Caco-2 (cell line): ENCODE data around the gene NAXD. TPM values are rescaled to one million over a fixed set of nuclear protein-coding genes. Genes with fewer than 3 reads are reported as not detected.

ENCODE experiments used
- BruUV-seq: library from RNA; stranded (reverse); fragments of 400-500 nt; replicated peaks from 2 replicates; lab custom pipeline; 2021; lab: Mats Ljungman, UMichigan
- CTCF ChIA-PET: fragments of 300-600 bp; sonication (Branson Sonifier 250); formaldehyde crosslinking; loops from one replicate; lab custom pipeline; 2022; ENCODE audit warnings: antibody characterized with exemption; lab: Charles Lee
- POLR2A ChIA-PET: fragments of 300-600 bp; sonication (Branson Sonifier 250); formaldehyde crosslinking; loops from one replicate; lab custom pipeline; 2022; ENCODE audit warnings: antibody characterized with exemption; lab: Charles Lee
- DNase-seq, 2 experiments: peaks; one replicate each; pipeline versions ENCODE4 v3.0.0 to v3.0.0-alpha.2; 2020 to 2022
- H3K27me3 ChIP-seq: replicated peaks from 2 replicates; pipeline ENCODE4 v1.6.0; 2011; ENCODE audit warnings: low read length; ENCODE audit not compliant: control insufficient read depth, insufficient read depth
- H3K36me3 ChIP-seq: 2 replicates; pipeline ENCODE4 v1.5.1; 2011; ENCODE audit warnings: low read length; ENCODE audit not compliant: control insufficient read depth, insufficient read depth
- H3K4me1 ChIP-seq: fragments of 250-450 bp; sonication (Bioruptor Pico); 2 replicates; pipeline ENCODE4 v1.5.1; 2020; ENCODE audit warnings: mild to moderate bottlenecking
- H3K4me3 ChIP-seq: 2 replicates; pipeline ENCODE4 v1.5.1; 2011; ENCODE audit warnings: low read depth, mild to moderate bottlenecking, control low read depth, low read length
- H3K9me3 ChIP-seq: fragments of 250-450 bp; sonication (Bioruptor Pico); 2 replicates; pipeline ENCODE4 v1.5.1; 2020; ENCODE audit warnings: mild to moderate bottlenecking, moderate library complexity
- H3K27ac Mint-ChIP-seq: one replicate; pipeline ENCODE4 v1.8.0; 2022; ENCODE audit warnings: mixed read lengths; ENCODE audit not compliant: unreplicated experiment
- H3K27me3 Mint-ChIP-seq: one replicate; pipeline ENCODE4 v1.8.0; 2022; ENCODE audit warnings: mixed read lengths; ENCODE audit not compliant: insufficient read depth, unreplicated experiment
- H3K36me3 Mint-ChIP-seq: one replicate; pipeline ENCODE4 v1.8.0; 2022; ENCODE audit warnings: mild to moderate bottlenecking, mixed read lengths; ENCODE audit not compliant: insufficient read depth, unreplicated experiment
- H3K4me1 Mint-ChIP-seq: one replicate; pipeline ENCODE4 v1.8.0; 2022; ENCODE audit warnings: low read depth, mixed read lengths; ENCODE audit not compliant: unreplicated experiment
- H3K4me3 Mint-ChIP-seq: one replicate; pipeline ENCODE4 v1.8.0; 2022; ENCODE audit warnings: mild to moderate bottlenecking, moderate library complexity, mixed read lengths; ENCODE audit not compliant: unreplicated experiment
- H3K9me3 Mint-ChIP-seq: one replicate; pipeline ENCODE4 v1.8.0; 2022; ENCODE audit warnings: mixed read lengths; ENCODE audit not compliant: unreplicated experiment
- intact Hi-C: fragments of 100-400 bp; cut with micrococcal nuclease; formaldehyde crosslinking; loops from one replicate; pipeline ENCODE4 v1.10.0; 2022; ENCODE audit not compliant: unreplicated experiment
- total RNA-seq: library from RNA; stranded (reverse); gene quantifications from 2 replicates; pipeline ENCODE4 v1.2.3, GENCODE V29; 2022
- TF ChIP-seq, protein P1 (sequence below), 2 experiments: fragments of 200-600 bp in 1 of 2; IDR thresholded peaks; 1 replicate in 1 of 2; 2 replicates in 1 of 2; pipeline versions ENCODE4 v1.5.1 to v1.8.0; 2011 to 2022; ENCODE audit warnings: antibody characterized with exemption in 1 of 2, control low read depth in 1 of 2, inconsistent platforms in 1 of 2, low read depth in 1 of 2, low read length in 1 of 2, mild to moderate bottlenecking in 1 of 2, moderate library complexity in 1 of 2; ENCODE audit not compliant: insufficient read depth in 1 of 2, severe bottlenecking in 1 of 2, unreplicated experiment in 1 of 2

Gene NAXD
- total RNA-seq, 1 experiment from 2014 or later = 51.5 TPM

DNA sequence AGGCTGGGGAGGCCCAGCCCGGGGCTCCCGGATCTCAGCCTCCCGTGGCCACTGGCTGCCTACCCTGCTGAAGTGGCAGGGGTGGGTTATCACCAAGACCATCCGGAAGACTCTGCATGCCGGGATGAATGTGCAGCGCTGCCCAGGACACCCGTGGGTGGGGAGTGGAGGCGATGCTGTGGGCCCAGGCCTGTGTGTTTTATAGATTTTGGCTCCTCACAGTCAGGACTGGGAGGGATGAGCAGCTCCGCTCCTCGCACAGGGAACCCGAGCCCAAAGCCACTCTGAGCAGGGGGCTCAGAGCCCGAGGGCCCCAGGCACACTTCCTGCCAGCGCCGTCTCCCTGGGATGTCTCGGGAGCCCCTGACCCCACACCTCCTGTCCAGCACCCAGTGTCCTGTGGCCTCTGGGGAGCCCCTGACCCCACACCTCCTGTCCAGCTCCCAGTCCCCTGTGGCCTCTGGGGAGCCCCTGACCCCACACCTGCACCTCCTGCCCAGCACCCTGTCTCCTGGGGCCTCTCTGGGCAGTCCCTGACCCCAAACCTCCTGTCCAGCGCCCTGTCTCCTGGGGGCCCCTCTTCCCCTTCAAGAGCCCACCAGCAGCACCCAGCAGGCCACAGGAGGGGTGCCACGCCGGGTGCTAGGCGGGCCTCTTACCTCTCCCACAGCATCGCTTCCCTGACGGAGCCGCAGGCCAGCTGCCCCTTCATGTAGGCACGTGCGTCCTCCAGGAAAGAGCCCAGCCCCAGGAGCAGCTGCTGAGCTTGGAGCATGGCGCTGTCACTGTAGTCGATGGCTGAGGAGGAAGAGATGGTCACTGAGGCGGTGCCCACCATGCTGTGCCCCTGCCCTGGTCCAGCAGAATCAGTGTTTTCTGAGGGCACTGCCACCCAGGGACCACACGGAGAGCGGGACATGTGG, 31.4 kb downstream of the NAXD start:
- DNase-seq = no peak
- H3K4me3 ChIP-seq = no peak overlapping the region
- Mint-ChIP-seq H3K4me3 (no peak overlapping the region), H3K9me3 (no peaks in the 10 kb centered on the region), H3K27me3 (no peaks in the 10 kb centered on the region), H3K27ac (no peak overlapping the region), H3K36me3 (peaks cover 85% of the 10 kb centered on the region), H3K4me1 (no peaks in the 10 kb centered on the region)
- H3K27me3 ChIP-seq = no peaks in the 10 kb centered on the region
- BruUV-seq = no TSS peak
- no peaks in the 10 kb centered on the region for H3K4me1 ChIP-seq
- intact Hi-C loops = no loop called here
- ChIA-PET POLR2A (interaction anchor here (0.5 kb wide), 1 partner anchor 1606 kb away, joined by 3 read pairs; no protein-coding TSS in a partner anchor), CTCF (no interaction called here)
- H3K9me3 ChIP-seq = no peaks in the 10 kb centered on the region
- TF ChIP-seq, protein P1, sequence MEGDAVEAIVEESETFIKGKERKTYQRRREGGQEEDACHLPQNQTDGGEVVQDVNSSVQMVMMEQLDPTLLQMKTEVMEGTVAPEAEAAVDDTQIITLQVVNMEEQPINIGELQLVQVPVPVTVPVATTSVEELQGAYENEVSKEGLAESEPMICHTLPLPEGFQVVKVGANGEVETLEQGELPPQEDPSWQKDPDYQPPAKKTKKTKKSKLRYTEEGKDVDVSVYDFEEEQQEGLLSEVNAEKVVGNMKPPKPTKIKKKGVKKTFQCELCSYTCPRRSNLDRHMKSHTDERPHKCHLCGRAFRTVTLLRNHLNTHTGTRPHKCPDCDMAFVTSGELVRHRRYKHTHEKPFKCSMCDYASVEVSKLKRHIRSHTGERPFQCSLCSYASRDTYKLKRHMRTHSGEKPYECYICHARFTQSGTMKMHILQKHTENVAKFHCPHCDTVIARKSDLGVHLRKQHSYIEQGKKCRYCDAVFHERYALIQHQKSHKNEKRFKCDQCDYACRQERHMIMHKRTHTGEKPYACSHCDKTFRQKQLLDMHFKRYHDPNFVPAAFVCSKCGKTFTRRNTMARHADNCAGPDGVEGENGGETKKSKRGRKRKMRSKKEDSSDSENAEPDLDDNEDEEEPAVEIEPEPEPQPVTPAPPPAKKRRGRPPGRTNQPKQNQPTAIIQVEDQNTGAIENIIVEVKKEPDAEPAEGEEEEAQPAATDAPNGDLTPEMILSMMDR (IDR thresholded peaks at IDR 0.05; ENCODE audit: insufficient read depth in 1 of 2, low read depth in 1 of 2, low read length in 1 of 2, severe bottlenecking in 1 of 2, unreplicated experiment in 1 of 2) = no peak
- peaks cover 3% of the 10 kb centered on the region for H3K36me3 ChIP-seq

DNA sequence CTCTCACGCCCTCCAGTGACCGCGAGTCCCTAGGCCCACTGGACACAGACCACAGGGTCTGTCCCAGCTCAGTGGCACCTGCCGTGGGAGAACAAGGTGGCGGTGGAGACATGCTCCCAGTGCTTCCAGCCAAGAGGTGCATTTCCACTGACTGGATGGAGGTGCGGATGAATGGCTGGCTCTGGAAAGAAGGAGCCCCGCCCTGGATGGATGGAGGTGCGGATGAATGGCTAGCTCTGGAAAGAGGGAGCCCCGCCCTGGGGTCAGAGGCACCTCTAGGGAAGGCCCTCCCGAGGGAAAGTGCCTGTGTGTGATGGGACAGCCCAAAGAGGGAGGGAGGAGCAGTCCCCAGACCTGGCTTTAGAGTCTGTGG, 32.0 kb downstream of the NAXD start:
- intact Hi-C loops = no loop called here
- no peak for DNase-seq
- no peaks in the 10 kb centered on the region for H3K9me3 ChIP-seq
- peaks cover 3% of the 10 kb centered on the region for H3K36me3 ChIP-seq
- Mint-ChIP-seq H3K4me3 (no peak overlapping the region), H3K36me3 (peaks cover 80% of the 10 kb centered on the region), H3K9me3 (no peaks in the 10 kb centered on the region), H3K27ac (no peak overlapping the region), H3K27me3 (no peaks in the 10 kb centered on the region), H3K4me1 (no peaks in the 10 kb centered on the region)
- ChIA-PET CTCF (no interaction called here), POLR2A (no interaction called here)
- TF ChIP-seq, protein P1 (IDR thresholded peaks at IDR 0.05; ENCODE audit: insufficient read depth in 1 of 2, low read depth in 1 of 2, low read length in 1 of 2, severe bottlenecking in 1 of 2, unreplicated experiment in 1 of 2) = no peak
- no peaks in the 10 kb centered on the region for H3K27me3 ChIP-seq
- BruUV-seq = no TSS peak
- no peaks in the 10 kb centered on the region for H3K4me1 ChIP-seq
- H3K4me3 ChIP-seq = no peak overlapping the region

DNA sequence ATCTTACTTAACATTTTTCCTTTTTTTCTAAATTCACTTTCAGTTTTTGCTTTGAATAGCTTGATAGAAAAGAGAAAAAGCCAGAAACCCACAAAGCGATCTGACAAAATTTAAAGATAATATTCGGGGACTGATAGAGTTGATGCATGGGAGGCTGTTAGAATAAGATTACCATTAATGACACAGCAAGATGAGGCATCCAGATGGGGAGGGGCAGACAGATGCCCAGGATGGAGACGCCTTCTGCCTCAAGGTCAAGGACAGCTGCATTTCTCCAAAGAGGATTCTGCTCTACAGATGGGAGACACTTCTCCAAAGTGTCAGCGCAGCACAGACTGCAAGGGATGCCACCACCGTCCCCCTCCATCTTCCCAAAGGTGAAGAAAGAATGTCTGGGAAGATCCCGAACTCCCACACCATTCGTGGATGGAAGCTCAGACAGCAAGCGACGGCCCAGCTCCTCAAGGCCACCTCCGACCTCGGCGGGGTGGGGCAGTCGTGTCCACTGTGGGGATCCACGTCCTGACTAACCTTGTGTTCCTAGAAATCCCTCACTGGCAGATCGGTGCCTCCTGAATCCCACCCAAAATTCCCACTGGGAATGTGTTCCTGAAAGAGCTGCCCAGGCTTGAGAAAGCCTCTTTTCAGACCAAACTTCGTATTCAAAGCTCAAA, 32.9 kb downstream of the NAXD start:
- H3K9me3 ChIP-seq = no peaks in the 10 kb centered on the region
- no peak overlapping the region for H3K4me3 ChIP-seq
- TF ChIP-seq, protein P1 (IDR thresholded peaks at IDR 0.05; ENCODE audit: insufficient read depth in 1 of 2, low read depth in 1 of 2, low read length in 1 of 2, severe bottlenecking in 1 of 2, unreplicated experiment in 1 of 2) = no peak
- intact Hi-C loops = no loop called here
- DNase-seq = no peak
- peaks cover 3% of the 10 kb centered on the region for H3K36me3 ChIP-seq
- no peaks in the 10 kb centered on the region for H3K4me1 Mint-ChIP-seq
- no peak overlapping the region for H3K27ac Mint-ChIP-seq
- no peaks in the 10 kb centered on the region for H3K27me3 Mint-ChIP-seq
- no peaks in the 10 kb centered on the region for H3K9me3 Mint-ChIP-seq
- peaks cover 71% of the 10 kb centered on the region for H3K36me3 Mint-ChIP-seq
- ChIA-PET CTCF (interaction anchor here (0.7 kb wide), 1 partner anchor 21 kb away, joined by 3 read pairs; no protein-coding TSS in a partner anchor), POLR2A (no interaction called here)
- H3K4me1 ChIP-seq = no peaks in the 10 kb centered on the region
- no peaks in the 10 kb centered on the region for H3K27me3 ChIP-seq
- H3K4me3 Mint-ChIP-seq = no peak overlapping the region
- no TSS peak for BruUV-seq
